HG03439 (cell line): ENCODE results near the gene FOXO4.
"Not testable (repeated sequence)": the region's sequence is repeated elsewhere in the genome, so short reads cannot be mapped to it uniquely, and the experiment has no call there.

ENCODE experiments used
- ATAC-seq: cut with Tn5 transposase; IDR thresholded peaks from one replicate; pipeline ENCODE4 v1.9.1; 2021; ENCODE audit warnings: mild to moderate bottlenecking, moderate library complexity; ENCODE audit not compliant: unreplicated experiment

Gene FOXO4

GRCh38 chrX:71095555-71095980 is at the start of gene FOXO4:
TSS of gene FOXO4 (plus strand) at chrX:71095851. CDS start at chrX:71096529, 678 bp downstream.
- peak; percentile 67 for ATAC-seq

DNA sequence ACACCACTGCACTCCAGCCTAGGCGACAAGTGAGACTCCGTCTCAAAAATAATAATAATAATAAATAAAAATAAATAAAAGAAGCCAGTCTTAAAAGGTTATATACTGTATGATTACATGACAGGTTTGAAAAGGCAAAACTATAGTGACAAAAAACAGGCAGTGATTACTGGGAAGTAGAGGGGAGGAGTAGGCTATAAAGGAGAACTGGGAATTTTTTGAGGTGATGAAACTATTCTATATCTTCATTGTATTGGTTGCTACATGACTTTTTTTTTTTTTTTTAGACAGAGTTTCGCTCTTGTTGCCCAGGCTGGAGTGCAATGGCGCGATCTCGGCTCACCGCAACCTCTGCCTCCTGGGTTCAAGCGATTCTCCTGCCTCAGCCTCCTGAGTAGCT is 47.8 kb upstream of the FOXO4 start:
- ATAC-seq = not testable (repeated sequence)

GRCh38 chrX:71052721-71053120 is 42.9 kb upstream of the FOXO4 start:
- ATAC-seq = no peak

DNA sequence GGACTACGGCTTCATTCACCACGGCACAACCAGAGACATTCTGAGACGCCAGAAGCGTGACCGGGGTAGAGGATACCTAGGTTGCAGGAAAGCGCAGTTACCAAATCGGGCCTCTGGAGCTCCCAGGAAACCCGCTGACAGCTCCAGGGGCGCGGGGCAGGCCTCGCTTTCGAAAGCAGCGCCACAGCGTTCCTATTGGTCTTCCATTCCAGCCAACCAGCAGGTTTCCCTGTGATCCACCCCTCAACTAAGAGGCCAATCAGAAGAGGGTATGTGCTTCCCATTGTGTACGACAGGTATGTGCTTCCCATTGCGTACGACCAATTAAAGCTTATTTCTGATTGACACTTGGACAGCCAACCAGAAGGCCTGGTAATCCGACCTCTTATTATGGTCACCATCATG is 42.4 kb upstream of the FOXO4 start:
- no peak for ATAC-seq

DNA sequence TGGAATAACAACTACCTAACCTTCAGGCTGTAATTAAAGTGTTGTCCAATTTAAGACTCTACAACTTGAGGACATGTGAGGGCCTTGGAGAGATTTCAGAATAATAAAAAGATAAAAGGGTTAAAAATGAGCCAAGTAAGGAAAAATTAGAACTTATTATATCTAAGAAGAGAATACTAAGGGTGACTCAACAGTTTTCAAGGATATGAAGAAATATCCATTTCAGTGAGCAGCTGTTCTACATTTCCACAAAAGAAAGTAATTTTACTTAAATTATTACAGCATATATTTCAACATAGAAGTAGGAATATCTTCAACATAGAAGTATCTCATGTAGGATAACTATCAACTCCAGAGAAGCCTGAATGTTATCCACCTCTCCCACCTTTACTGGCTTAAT is 38.8 kb upstream of the FOXO4 start:
- no peak for ATAC-seq

DNA sequence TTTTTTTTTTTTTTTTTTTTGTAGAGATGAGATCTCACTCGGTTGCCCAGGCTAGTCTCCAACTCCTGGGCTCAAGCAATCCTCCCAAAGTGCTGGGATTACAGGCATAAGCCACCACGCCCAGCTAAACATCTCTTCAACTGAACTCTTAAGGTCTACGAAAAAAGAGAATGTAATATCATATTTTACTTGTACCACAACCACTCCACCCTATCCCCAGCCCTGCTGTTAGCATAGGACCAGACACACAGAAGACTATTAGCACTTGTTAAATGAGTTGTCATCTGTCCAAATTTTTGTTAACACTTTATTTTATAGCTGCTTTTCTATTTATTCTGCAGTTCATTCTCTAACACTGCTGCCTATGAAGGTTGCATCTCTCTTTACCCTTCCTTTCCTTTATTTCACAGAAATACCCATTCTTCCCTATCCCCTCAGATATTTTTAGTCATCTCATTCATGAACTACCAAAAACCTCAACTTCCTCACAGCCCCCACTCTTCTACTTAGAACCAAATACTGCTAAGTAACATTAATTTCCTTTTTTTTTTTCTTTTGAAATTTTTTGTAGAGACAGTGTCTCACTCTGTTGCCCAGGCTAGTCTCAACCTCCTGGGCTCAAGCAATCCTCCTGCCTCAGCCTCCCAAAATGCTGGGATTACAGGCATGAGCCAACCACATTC is 37.7 kb upstream of the FOXO4 start:
- no peak for ATAC-seq

- no peak for ATAC-seq
These were observed 35.5 kb upstream of the FOXO4 start for GRCh38 chrX:71060127-71060526.

DNA sequence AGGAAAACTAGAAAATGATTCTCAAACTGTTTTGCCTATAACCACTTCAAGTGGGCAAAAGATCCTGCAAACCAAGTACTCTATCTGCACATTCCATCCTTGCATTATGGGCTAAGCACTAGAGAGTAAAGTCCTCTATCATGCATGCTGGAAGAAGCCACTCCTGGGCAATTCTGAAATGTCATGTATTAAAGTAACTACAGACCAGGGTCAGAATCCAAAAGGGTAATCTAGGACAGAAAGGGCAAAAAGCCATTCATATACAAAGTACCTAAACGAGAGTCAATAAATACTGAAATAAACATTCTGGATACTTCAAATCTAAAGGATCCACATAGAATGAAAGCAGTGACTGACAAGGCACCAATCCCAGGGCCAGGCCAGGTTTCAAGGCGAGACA is 28.6 kb upstream of the FOXO4 start:
- no peak for ATAC-seq

DNA sequence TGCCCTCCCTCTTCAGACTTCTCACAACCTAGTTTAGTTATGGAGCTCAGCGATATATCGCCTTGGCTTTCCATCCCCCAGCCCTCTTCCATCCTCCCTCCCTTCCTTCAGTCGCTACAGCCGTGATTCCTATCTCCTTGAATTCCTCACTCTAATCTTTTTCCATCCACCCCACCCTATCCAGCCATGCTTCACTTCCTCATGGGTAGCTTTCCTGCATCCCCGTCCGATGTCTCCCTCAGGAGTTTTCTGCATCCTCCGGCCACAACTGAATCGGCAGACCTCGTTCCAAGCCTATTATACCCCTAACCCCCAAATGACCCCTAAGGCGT is 28.0 kb upstream of the FOXO4 start:
- peak; percentile 11 for ATAC-seq

DNA sequence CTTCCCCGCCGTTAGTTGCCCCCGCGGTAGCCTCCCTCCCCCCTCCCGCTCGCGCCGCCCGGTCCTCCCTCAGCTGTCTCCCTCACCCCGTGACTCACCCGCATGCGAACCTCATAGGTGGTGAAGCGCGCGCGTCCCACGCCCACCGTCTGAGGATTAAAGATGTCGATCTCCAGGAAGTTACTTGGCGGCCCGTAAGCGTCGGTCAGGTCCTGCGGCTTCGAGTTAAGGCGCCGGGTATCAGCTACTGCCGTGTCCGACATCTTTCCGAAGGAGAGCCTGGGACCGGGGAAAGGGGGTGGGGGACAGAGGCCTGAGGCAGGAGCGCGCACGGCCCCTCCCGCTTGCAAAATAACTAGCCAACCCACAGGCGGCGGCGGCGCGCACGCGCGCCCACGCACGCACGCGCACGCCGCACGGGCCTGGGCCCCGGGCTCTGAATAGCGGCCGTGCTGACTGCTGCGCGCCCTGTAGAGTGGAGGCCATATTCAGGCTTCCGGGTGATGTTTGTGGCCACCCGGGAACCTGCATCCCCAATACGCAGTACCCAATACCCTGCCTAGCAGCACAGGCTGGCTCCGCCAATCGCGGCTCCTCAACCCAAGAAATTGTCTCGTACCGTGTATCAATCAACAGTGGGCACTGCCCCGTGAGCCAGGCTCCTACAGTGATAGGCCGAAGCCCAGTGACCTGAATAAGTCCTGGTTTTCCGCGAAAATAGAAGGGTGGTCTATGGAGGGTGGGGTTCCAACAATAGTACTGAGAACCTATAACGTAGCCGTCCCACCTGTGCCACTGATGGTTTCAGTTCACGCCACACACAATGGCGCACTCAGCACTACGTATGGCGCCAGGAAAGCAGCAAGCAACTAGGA is 27.4 kb upstream of the FOXO4 start, which contains the start of gene SNX12:
Gene SNX12, minus strand, starts transcription at position 291 of the 875 bp plus-strand sequence. Its CDS starts 28 bp downstream, at position 263.
- ATAC-seq = peak; percentile 96

DNA sequence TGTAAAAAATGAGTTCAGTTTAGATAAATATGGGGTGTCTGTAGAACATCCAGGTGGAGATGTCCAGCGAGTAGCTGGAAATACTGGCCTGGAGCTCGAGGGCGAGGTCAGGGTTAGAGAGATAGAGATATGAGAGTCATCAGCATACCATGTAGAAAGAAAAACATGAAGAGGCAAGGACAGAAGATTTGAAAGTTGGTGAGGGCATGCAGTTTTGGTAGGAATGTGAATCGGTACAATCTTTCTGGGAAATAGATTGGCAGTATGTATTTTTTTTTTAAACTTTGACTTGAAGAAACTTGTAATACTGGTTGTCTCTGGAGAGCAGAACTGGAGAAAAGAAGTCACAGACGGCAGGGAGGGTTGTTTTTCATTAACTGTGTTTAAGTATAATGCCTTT is 25.1 kb upstream of the FOXO4 start:
- no peak for ATAC-seq

DNA sequence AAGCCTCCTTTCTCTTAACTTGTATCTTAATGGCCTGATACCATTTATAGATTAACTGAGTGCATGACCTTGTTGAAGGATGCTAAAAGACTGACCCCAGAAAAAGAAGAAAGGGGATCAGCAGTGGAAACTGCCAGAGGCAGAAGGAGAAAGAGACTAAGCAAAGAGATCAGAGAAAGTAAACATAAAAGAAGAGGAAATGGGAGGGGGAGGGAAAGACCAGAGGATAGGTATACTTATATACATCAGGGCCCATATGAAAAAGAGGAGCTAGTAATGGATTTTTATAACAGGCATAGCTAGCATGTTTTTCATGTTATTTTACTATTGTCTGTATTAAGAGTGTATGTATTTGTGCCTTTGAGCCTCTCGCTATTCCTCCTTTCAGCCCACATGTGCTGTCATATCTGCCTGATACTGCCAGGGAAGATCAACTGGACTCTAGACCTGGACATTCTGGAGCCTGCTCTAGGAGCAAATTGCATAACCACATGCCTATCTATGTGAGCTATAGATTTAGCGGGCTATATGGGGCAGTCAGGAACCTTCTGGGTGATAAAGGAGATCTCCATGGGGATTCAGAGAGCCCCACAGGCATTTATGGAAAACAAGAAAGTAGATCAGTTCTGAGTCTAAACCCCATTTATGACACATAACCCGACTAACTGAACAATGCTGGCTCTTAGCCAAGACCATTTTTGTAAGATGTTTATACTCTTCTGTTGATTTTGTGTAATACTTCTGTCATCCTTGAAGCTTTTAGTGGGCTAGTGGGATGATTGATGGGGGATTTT is 14.1 kb upstream of the FOXO4 start:
- no peak for ATAC-seq

- no peak for ATAC-seq
These were observed 13.5 kb upstream of the FOXO4 start for GRCh38 chrX:71082124-71082647.

- ATAC-seq = no peak
These were observed 12.8 kb upstream of the FOXO4 start for GRCh38 chrX:71082822-71083221.

- no peak for ATAC-seq
These were observed 9.8 kb upstream of the FOXO4 start for GRCh38 chrX:71085900-71086299.

GRCh38 chrX:71091263-71091662 is 4.4 kb upstream of the FOXO4 start:
- ATAC-seq = no peak

DNA sequence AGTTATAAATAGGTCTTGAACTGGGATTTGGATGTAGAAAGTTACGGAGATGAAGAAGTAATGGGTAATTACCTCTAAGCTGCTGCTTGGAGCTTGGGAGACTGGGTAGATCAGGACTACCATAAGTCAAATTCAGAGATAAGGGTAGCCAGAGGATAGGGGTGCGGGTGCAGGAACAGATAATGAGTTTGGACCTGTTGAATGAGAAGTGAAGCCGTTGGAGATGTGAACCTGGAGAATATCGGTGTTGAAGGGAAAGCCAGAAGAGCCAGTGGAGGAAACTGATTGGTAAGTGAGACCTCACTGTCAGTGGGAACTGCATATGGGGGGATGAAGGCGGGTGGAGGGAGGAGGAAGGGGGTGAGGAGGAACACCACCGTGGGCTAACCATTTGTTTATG is 618 bp upstream of the FOXO4 start:
- ATAC-seq = no peak

DNA sequence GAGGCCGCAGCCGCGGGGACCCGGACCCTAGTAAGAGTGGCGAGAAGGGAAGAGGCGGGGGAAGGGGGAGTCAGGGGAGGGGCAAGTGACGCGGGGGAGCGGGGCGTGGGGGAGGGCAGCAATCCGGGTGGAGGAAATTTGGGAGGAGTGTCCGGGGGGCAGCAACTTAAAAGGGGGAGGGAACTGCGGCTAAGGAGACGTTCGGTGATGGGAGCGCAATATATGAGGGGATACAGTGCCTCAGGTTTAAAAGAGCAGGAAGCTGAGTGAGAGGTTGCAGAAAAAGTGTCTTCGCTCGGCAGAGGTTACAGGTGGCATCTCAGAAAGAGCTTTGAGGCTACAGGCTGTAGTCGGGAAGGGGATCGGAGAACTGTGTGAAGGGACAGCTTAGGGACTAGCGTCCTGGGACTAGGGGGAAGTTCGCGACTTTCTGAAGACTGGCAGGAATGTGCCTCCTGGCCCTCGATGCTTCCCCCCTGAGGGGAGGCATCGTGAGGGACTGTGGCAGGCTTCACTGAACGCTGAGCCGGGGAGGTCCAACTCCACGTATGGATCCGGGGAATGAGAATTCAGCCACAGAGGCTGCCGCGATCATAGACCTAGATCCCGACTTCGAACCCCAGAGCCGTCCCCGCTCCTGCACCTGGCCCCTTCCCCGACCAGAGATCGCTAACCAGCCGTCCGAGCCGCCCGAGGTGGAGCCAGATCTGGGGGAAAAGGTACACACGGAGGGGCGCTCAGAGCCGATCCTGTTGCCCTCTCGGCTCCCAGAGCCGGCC is 519 bp downstream of the FOXO4 start:
- ATAC-seq = no peak

GRCh38 chrX:71096760-71097032 is 1.0 kb downstream of the FOXO4 start:
- ATAC-seq = no peak

GRCh38 chrX:71098302-71098701 is 2.7 kb downstream of the FOXO4 start:
- ATAC-seq = no peak
